ENCODE measurements around the gene SOD3. TPM values are rescaled to one million over a fixed set of nuclear protein-coding genes. Genes with fewer than 3 reads are reported as not detected.

Gene SOD3
- total RNA-seq, 1 donor from 2014 or later = 8.6 TPM

- no peak overlapping the region for H2AFZ ChIP-seq (ENCODE audit: low read depth, low read length)
- H3K79me2 ChIP-seq (ENCODE audit: insufficient read depth, low read length) = no peaks in the 10 kb centered on the region
- H3K4me1 ChIP-seq (ENCODE audit: insufficient read depth, low read length) = peaks cover 19% of the 10 kb centered on the region
- TF ChIP-seq CTCF (IDR thresholded peaks at IDR 0.05; ENCODE audit: insufficient read depth, low read depth, low read length) (no peak), EZH2 (IDR thresholded peaks at IDR 0.05; ENCODE audit: insufficient read depth, low read length) (no peak)
- FAIRE-seq (no peak), DNase-seq (ENCODE audit: low read depth) (no peak)
- no peaks in the 10 kb centered on the region for H3K36me3 ChIP-seq (ENCODE audit: insufficient read depth, low read length)
- H3K9ac ChIP-seq (ENCODE audit: low read length) = no peak overlapping the region
- no peaks in the 10 kb centered on the region for H3K36me3 Mint-ChIP-seq (ENCODE audit: low read depth, unreplicated experiment)
- H3K27ac Mint-ChIP-seq (ENCODE audit: unreplicated experiment) = no peak overlapping the region
- H3K9me3 Mint-ChIP-seq (ENCODE audit: unreplicated experiment) = peaks cover 6% of the 10 kb centered on the region
- H3K27me3 Mint-ChIP-seq (ENCODE audit: low read depth, unreplicated experiment) = no peaks in the 10 kb centered on the region
- peaks cover 21% of the 10 kb centered on the region for H3K4me1 Mint-ChIP-seq (ENCODE audit: low read depth, unreplicated experiment)
- no peak overlapping the region for H3K4me3 ChIP-seq (ENCODE audit: insufficient read depth, low read depth, low read length)
- H3K9me3 ChIP-seq (ENCODE audit: insufficient read depth, low read depth, low read length) = no peaks in the 10 kb centered on the region
- H4K20me1 ChIP-seq (ENCODE audit: insufficient read depth, low read length) = no peaks in the 10 kb centered on the region
- no peak overlapping the region for H3K4me2 ChIP-seq (ENCODE audit: low read length)
- no peaks in the 10 kb centered on the region for H3K27me3 ChIP-seq (ENCODE audit: insufficient read depth, low read length)
- H3K4me3 Mint-ChIP-seq (ENCODE audit: unreplicated experiment) = no peak overlapping the region
- H3K27ac ChIP-seq (ENCODE audit: low read depth, low read length) = no peak overlapping the region
Observed at GRCh38 chr4:24791043-24791442, 4.3 kb upstream of the SOD3 start.

GRCh38 chr4:24792552-24792951 is 2.8 kb upstream of the SOD3 start:
- H3K27me3 Mint-ChIP-seq (ENCODE audit: low read depth, unreplicated experiment) = peaks cover 6% of the 10 kb centered on the region
- Histone ChIP-seq H3K36me3 (ENCODE audit: insufficient read depth, low read length) (no peaks in the 10 kb centered on the region), H3K9ac (ENCODE audit: low read length) (no peak overlapping the region), H3K9me3 (ENCODE audit: insufficient read depth, low read depth, low read length) (no peaks in the 10 kb centered on the region), H4K20me1 (ENCODE audit: insufficient read depth, low read length) (no peaks in the 10 kb centered on the region), H3K79me2 (ENCODE audit: insufficient read depth, low read length) (no peaks in the 10 kb centered on the region), H3K27ac (ENCODE audit: low read depth, low read length) (no peak overlapping the region), H3K4me2 (ENCODE audit: low read length) (no peak overlapping the region), H3K4me3 (ENCODE audit: insufficient read depth, low read depth, low read length) (no peak overlapping the region), H2AFZ (ENCODE audit: low read depth, low read length) (no peak overlapping the region), H3K4me1 (ENCODE audit: insufficient read depth, low read length) (peaks cover 19% of the 10 kb centered on the region), H3K27me3 (ENCODE audit: insufficient read depth, low read length) (no peaks in the 10 kb centered on the region)
- FAIRE-seq (no peak), DNase-seq (ENCODE audit: low read depth) (no peak)
- no peaks in the 10 kb centered on the region for H3K36me3 Mint-ChIP-seq (ENCODE audit: low read depth, unreplicated experiment)
- no peak overlapping the region for H3K27ac Mint-ChIP-seq (ENCODE audit: unreplicated experiment)
- no peak overlapping the region for H3K4me3 Mint-ChIP-seq (ENCODE audit: unreplicated experiment)
- TF ChIP-seq CTCF (IDR thresholded peaks at IDR 0.05; ENCODE audit: insufficient read depth, low read depth, low read length) = no peak
- TF ChIP-seq EZH2 (IDR thresholded peaks at IDR 0.05; ENCODE audit: insufficient read depth, low read length) = no peak
- peaks cover 21% of the 10 kb centered on the region for H3K4me1 Mint-ChIP-seq (ENCODE audit: low read depth, unreplicated experiment)
- peaks cover 6% of the 10 kb centered on the region for H3K9me3 Mint-ChIP-seq (ENCODE audit: unreplicated experiment)

- H3K27me3 Mint-ChIP-seq (ENCODE audit: low read depth, unreplicated experiment) = peaks cover 11% of the 10 kb centered on the region
- peaks cover 5% of the 10 kb centered on the region for H3K27me3 ChIP-seq (ENCODE audit: insufficient read depth, low read length)
- no peak overlapping the region for H3K4me3 ChIP-seq (ENCODE audit: insufficient read depth, low read depth, low read length)
- no peaks in the 10 kb centered on the region for H3K79me2 ChIP-seq (ENCODE audit: insufficient read depth, low read length)
- no peak overlapping the region for H3K27ac ChIP-seq (ENCODE audit: low read depth, low read length)
- H3K27ac Mint-ChIP-seq (ENCODE audit: unreplicated experiment) = no peak overlapping the region
- H3K36me3 ChIP-seq (ENCODE audit: insufficient read depth, low read length) = no peaks in the 10 kb centered on the region
- FAIRE-seq (no peak), DNase-seq (ENCODE audit: low read depth) (no peak)
- H3K9ac ChIP-seq (ENCODE audit: low read length) = no peak overlapping the region
- H2AFZ ChIP-seq (ENCODE audit: low read depth, low read length) = no peak overlapping the region
- H3K4me2 ChIP-seq (ENCODE audit: low read length) = no peak overlapping the region
- H3K4me3 Mint-ChIP-seq (ENCODE audit: unreplicated experiment) = no peak overlapping the region
- H3K4me1 Mint-ChIP-seq (ENCODE audit: low read depth, unreplicated experiment) = peaks cover 21% of the 10 kb centered on the region
- H4K20me1 ChIP-seq (ENCODE audit: insufficient read depth, low read length) = no peaks in the 10 kb centered on the region
- H3K36me3 Mint-ChIP-seq (ENCODE audit: low read depth, unreplicated experiment) = no peaks in the 10 kb centered on the region
- TF ChIP-seq EZH2 (IDR thresholded peaks at IDR 0.05; ENCODE audit: insufficient read depth, low read length) (no peak), CTCF (IDR thresholded peaks at IDR 0.05; ENCODE audit: insufficient read depth, low read depth, low read length) (no peak)
- peaks cover 19% of the 10 kb centered on the region for H3K4me1 ChIP-seq (ENCODE audit: insufficient read depth, low read length)
- H3K9me3 ChIP-seq (ENCODE audit: insufficient read depth, low read depth, low read length) = no peaks in the 10 kb centered on the region
- peaks cover 4% of the 10 kb centered on the region for H3K9me3 Mint-ChIP-seq (ENCODE audit: unreplicated experiment)
Observed at GRCh38 chr4:24793219-24794005, 2.0 kb upstream of the SOD3 start.

Data from astrocyte (in vitro differentiated cells and primary cell).